Measurements from ENCODE around the gene HFE. TPM values are rescaled to one million over a fixed set of nuclear protein-coding genes. Genes with fewer than 3 reads are reported as not detected.
"Not testable (repeated sequence)": the region's sequence is repeated elsewhere in the genome, so short reads cannot be mapped to it uniquely, and the experiment has no call there.

HFE gene, protein sequence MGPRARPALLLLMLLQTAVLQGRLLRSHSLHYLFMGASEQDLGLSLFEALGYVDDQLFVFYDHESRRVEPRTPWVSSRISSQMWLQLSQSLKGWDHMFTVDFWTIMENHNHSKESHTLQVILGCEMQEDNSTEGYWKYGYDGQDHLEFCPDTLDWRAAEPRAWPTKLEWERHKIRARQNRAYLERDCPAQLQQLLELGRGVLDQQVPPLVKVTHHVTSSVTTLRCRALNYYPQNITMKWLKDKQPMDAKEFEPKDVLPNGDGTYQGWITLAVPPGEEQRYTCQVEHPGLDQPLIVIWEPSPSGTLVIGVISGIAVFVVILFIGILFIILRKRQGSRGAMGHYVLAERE
- 4.9 TPM for total RNA-seq

DNA sequence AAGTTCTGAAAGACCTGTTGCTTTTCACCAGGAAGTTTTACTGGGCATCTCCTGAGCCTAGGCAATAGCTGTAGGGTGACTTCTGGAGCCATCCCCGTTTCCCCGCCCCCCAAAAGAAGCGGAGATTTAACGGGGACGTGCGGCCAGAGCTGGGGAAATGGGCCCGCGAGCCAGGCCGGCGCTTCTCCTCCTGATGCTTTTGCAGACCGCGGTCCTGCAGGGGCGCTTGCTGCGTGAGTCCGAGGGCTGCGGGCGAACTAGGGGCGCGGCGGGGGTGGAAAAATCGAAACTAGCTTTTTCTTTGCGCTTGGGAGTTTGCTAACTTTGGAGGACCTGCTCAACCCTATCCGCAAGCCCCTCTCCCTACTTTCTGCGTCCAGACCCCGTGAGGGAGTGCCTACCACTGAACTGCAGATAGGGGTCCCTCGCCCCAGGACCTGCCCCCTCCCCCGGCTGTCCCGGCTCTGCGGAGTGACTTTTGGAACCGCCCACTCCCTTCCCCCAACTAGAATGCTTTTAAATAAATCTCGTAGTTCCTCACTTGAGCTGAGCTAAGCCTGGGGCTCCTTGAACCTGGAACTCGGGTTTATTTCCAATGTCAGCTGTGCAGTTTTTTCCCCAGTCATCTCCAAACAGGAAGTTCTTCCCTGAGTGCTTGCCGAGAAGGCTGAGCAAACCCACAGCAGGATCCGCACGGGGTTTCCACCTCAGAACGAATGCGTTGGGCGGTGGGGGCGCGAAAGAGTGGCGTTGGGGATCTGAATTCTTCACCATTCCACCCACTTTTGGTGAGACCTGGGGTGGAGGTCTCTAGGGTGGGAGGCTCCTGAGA, at the start of gene HFE:
Gene HFE (plus strand): TSS at position 146 of the 832 bp plus-strand sequence. CDS start 12 bp downstream, at position 158.
- DNase-seq = peak; percentile 84

DNA sequence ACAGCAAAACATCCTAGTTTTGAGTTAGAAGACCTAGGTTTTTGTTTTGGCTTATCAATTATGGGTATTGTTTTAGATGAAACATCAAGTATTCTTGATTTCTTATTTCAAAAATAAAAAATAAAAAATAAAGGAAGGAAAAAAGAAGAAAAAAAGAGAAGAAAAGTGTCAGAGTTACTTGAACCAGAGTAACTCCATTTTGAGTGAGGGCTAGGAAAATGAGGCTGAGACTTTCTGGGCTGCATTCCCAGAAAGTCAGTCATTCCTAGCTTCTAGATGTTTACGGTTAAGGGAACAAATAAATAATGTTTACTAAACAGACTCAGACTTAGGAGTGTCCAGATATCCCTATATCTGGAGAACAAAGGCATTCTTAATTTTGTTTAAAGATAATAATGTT, 45.3 kb upstream of the HFE start:
- DNase-seq = no peak

DNA sequence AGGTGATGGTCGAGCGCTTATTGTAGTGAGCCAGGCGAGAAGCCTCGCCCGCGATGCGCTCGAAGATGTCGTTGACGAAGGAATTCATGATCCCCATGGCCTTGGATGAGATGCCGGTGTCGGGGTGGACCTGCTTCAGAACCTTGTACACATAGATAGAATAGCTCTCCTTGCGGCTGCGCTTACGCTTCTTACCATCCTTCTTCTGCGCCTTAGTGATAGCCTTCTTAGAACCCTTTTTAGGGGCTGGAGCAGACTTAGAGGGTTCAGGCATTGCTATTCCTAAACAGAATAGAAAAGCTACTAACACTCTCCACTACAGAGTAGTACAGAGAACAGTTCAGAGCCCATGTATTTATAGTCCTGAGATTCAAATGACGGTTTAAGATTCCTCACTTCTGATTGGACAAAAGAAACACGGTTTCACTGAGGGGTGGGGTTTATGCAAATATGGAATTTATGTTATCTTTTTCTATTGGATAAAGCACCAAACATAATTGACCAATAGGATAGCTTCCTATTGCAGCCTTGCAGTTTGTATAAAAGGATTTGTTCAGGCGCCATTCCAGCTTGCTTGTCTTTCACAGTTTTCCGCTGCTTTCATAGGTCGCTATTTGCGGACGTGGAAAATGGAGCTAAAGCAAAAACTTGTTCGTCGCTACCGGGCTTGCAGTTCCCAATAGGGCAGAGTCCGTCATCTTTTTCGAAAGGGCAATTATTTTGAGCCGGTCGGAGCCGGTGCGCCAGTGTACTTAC, 43.7 kb upstream of the HFE start:
- peak; percentile 98 for DNase-seq

DNA sequence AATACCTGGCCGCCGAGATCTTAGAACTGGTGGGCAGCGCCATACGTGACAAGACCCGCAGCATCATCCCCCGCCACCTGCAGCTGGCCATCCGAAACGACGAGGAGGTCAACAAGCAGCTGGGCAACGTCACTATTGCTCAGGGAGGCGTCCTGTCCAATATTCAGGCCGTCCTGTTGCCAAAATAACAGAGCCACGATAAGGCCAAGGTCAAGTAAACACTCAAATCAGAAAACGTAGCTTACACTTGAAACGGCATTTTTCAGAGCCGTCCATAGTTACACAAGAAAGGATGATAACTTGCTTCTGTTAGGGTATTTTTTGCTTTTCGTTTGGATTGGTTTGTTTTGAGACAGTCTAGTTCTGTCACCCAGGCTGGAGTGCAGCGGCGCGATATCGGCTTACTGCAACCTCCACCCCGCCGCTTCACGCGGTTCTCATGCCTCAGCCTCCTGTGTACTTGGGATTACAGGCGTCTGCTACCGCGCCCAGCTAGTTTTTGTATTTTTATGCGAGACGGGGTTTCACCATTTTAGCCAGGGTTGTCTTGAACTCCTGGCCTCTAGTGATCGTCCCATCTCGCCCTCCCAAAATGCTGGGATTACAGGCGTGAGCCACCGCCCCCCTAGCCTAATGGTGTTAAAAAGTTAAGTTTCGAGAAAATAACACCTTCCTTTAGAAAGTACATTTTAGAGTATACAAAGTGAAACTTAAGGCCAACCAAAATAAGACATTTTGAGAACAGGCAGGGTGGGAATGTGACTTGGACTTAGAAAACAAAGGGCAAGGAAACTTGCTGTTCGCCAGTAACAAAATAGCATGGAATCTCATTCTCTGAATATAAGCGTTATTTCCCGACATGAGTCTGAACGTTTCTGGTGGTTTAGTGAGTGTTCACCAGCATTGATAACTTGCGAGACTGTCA, 42.8 kb upstream of the HFE start:
- DNase-seq = no peak

DNA sequence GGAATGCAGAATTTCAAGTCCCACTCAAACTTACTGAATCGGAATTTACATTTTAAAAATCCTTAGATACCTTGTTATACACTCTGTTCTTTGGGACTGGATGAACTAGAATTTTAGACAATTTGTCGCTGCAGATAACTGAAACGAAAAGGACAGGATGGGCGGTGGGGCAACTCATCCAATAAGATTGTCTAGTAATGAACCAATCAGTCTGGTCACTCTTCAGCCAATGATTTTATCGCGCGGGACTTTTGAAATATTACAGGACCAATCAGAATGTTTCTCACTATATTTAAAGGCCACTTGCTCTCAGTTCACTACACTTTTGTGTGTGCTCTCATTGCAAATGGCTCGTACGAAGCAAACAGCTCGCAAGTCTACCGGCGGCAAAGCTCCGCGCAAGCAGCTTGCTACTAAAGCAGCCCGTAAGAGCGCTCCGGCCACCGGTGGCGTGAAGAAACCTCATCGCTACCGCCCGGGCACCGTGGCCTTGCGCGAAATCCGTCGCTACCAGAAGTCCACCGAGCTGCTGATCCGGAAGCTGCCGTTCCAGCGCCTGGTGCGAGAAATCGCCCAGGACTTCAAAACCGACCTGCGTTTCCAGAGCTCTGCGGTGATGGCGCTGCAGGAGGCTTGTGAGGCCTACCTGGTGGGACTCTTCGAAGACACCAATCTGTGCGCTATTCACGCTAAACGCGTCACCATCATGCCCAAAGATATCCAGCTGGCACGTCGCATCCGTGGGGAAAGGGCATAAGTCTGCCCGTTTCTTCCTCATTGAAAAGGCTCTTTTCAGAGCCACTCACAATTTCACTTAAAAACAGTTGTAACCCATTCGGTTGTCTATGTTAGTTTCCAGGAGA, 41.9 kb upstream of the HFE start:
- peak; percentile 98 for DNase-seq

DNA sequence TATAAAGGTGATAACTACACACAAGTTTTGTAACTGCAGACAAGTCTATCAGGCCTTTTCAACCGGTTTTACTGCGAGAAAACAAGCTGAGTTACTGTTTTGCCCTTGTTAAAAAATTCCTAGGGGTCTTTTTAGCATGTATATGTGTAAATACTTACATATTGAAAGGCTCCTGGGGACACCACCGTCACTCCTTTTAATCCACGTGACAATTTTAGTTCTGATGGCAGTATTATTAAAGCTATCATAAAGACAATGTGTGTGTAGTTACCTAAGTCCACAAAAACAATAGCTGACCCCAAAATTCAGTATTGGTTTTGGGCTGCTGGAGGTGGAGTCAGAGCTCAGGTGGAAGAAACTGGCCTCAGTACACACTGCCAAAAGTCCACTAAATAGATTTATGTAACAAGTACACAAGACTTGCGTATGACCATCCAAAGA, 41.3 kb upstream of the HFE start:
- no peak for DNase-seq

DNA sequence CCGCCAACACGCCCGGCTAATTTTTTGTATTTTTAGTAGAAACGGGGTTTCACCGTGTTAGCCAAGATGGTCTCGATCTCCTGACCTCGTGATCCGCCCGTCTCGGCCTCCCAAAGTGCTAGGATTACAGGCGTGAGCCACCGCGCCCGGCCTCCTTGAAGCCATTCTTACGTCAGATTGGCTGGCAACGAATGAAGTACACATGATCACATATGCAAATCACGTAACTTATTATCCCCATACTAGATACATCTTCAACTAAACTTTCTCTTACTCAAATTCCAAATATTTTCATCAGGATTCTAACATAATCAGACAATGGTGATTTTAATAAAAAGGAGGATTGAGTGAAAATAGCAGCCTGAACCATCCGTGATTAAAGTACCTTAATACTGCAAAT, 39.9 kb upstream of the HFE start:
- DNase-seq = not testable (repeated sequence)

DNA sequence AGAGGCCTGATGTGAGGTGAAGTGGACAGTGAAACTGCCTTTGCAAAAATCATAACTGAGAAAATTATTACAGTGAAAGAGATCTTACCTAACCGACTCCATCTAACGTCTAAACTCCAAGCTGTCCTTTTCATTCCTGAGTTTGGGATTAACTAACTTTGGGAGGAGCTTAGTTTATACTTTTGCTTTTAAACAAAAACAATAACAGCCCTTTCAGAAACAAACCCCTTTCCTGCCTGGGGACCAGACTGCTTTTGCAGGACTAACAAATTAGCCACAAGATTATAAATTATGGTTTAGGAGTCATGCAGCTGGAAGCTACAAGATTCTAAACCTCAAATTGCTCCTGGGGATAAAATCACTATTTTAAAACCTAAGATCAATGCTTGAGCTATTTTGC, 38.6 kb upstream of the HFE start:
- DNase-seq = no peak

DNA sequence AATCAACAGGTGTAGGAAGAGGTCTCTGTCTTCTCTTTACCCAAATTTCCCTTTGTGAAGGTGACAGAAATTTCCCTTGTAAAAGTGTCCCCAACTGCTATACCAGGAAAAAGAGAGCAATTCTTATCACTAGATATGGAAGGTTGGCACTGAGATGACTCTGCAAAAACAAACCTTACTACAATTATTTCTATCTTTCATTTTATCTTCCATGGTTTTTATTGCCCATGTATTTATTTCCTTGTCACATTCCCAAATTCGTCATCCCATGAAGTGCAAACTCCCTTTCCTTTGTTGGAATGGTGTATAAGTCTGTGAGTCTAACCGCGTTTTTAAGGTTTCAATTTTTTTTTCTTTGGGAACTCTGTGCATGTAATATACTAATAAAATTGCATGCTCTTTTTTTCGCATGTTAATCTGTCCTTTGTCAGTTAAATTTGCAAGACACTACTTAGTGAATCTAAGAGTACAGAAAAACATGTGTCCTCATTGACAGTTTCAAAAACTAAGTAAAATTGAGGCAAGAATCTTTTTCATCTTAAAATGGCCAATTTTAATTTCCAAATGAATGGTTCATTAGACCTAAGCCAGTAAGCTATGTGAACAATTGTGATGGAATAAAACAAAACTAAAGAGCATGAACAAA, 35.4 kb upstream of the HFE start:
- DNase-seq = no peak

DNA sequence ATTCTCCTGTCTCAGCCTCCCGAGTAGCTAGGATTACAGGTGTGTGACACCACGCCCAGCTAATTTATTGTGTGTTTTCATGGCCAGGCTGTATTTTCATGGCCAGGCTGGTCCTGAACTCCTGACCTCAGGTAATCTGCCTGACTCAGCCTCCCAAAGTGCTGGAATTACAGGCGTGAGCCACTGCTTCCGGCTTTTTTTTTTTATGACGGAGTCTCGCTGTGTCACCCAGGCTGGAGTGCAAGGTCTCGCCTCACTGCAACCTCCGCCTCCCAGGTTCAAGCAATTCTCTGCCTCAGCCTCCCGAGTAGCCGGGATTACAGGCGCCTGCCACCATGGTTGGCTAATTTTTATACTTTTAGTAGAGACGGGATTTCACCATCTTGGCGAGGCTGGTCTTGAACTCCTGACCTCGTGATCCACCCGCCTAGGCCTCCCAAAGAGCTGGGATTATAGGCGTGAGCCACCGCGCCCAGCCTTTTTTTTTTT, 34.4 kb upstream of the HFE start:
- DNase-seq = not testable (repeated sequence)

DNA sequence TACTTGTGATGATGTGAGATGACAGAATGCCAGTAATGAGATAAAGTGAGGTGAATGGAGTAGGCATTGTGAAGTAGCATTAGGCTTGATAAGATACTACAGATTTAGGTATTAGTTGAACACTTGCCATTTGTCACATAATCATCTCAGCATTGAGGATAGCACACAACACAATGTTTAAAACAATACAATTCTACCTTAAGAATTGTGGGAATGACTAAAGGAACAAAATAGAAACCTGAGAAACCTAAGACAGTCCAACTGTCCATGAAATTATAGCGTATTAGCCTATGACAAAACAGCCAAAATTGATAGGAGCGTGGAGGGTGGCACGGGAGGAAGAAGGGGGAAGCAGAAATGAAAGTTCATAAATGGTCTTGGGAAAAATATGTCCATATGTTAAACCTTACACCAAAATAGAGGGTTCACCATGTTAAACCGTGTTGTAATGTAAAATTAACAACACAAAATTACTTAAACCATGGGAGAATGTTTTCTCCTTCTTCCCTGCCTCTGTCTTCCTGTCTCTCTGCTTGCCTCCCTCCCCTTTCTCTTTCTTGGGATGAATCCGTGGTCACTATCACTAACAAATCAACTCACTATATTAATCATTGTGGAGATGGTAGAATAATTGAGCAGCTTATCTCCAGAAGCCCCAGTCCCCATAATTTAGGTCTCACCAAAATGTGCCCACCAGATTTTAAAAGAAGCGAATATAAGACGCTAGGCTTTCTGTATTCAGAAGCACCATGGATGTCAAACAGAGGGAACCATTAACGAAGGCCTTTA, 33.0 kb upstream of the HFE start:
- peak; percentile 55 for DNase-seq

DNA sequence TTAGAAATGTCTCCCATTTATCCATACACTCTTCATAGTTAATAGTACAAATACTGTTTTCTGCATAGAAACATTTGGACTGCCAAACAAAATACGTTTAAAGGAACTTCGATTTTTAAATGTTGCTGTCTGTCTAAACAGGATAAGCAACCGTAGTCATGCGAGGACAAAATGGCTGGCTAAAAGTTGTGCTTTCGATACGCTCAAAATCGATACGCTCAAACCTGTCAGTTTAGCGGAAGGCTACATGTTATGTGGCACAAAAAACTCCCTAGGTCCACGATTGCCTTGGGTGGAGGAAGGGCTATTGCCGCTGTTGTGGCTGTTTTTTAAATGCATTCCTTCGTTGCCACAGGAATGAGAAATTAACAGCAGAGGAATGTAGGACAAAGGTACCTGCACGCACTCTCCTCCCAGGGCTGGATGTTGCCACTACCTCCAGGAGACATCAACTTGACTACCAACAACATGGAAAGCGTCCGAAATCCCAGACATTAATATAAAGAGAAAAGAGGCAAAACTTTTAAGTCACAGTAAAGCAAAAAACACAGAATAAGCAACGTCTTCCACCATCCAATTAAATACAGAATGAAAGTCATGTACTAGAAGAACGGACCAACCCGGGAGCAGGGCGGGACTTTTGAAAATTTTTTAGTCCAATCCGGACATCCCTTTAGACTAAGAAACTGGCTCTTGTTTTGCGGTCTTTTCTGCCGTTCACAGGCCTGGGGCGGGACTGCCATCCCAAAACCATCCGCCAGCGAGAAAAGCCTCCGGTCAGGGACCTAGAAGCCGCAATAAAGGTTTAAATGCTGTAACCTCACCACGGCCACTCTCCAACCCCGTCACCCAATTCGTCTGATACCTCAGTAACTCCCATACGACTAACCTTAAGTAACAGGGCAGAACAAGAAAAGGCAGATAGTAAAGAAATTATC, 32.2 kb upstream of the HFE start:
- peak; percentile 98 for DNase-seq

DNA sequence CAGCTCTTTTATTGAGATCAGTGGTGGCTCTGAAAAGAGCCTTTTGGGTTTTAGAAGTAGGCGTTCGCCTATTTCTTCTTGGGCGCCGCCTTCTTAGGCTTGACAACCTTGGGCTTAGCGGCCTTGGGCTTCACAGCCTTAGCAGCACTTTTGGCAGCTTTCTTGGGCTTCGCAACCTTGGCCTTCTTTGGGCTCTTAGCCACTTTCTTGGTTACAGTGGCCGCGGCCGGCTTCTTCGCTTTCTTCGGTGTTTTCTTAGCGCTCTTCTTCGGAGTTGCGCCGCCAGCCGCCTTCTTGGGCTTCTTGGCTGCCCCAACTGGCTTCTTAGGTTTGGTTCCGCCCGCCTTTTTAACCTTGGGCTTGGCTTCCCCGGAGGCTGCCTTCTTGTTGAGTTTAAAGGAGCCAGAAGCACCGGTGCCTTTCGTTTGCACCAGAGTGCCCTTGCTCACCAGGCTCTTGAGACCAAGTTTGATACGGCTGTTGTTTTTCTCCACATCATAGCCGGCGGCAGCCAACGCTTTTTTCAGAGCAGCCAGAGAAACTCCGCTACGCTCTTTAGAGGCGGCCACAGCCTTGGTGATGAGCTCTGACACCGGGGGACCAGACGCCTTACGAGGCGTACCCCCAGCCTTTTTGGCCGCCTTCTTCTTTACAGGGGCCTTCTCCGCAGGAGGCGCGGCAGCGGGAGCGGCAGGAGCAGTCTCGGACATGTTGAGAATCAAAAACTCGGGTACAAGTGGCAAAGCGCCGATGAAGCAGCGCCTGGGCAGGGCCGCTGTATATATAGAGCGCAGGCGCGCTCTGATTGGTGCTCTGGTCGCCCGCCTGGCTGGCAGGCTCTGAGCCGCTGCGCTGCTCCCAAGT, 31.3 kb upstream of the HFE start:
- DNase-seq = peak; percentile 97

DNA sequence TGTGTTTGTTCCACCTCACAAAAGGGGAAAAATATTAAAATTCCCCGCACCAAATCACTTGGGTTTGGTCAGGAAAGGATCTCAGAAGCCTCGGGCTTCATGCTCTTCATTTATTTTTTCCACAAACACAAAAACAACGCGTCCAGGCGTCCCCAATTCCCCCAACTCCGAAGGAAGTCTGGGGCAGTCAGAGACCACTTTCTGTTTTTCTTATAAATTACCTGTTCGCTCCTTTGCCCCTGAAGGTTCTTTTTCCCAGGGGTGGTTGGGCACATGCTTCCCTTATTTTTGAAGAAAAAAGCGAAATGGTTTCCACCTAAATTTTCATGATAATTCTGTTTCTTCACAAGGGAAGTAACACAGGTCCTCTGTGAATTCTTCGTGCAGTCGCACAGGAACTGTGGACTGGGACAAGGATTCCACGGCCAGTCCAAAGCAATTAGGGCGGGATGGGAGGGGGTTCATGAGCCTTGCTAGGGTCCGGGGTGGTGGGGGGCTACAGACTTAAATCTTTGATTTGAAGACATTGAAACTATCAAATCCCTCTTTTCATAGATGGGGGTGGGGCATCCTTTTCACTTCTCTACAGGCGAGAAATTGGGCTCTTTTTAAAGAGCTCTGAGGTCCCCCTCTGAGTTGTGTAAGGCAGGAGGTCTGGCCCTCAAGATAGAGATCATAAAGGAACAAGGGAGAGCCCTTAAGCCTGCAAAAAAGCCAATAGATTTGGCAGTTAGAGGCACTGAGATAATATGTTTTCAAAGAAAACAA, 30.5 kb upstream of the HFE start:
- peak; percentile 73 for DNase-seq

DNA sequence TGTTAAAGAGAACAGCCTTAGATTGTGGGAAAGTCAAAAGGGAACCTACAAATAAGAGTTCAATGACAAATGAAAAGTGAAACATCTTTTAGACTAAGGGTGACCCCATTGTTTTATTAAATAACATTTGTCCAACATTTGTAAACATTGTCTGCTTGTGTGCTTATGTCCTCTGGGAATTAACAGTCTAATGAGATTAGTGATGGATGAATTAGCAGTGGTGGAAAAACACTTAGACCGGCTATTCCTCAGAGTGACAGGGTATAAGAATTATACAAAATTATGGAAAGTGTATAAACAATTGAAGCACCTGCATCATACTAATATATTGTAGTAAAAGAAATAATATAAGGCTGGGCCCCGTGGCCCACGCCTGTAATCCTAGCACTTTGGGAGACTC, 29.3 kb upstream of the HFE start:
- DNase-seq = no peak

DNA sequence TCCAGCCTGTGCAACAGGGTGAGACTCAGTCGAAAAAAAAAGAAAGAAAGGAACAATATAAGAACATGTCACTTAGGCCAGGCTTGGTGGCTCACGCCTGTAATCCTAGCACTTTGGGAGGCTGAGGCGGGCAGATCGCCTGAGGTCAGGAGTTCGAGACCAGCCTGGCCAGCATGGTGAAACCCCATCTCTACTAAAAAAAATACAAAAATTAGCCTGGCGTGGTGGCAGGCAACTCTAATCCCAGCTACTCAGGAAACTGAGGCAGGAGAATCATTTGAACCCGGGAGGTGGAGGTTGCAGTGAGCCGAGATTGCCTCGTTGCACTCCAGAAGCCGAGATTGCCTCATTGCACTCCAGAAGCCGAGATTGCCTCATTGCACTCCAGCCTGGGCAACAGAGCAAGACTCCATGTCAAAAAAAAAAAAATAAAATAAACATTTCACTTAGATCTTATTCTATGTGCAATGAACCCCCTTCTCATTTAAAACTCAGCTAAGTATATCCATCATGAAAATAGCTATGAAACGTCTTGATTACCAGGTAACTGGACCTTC, 28.7 kb upstream of the HFE start:
- DNase-seq = not testable (repeated sequence)

Data from tongue (tissue), 2 donors.